GM12892 (cell line): ENCODE data around the gene LYSMD1.

Experiments
- DNase-seq: peaks from one replicate; pipeline ENCODE4 v3.0.0; 2011; ENCODE audit not compliant: insufficient read length
- FAIRE-seq: peaks from 2 replicates; lab custom pipeline; 2011; peaks lifted over from hg19 to GRCh38; lab: Jason Lieb, UNC
- POLR2A ChIP-seq: IDR thresholded peaks from 2 replicates; pipeline ENCODE4 v1.6.1; 2011; ENCODE audit warnings: low read depth, low read length, control low read depth
- POLR2AphosphoS5 ChIP-seq: IDR thresholded peaks from 2 replicates; pipeline ENCODE4 v1.6.1; 2011; ENCODE audit warnings: low read depth, low read length, control low read depth
- TAF1 ChIP-seq: IDR thresholded peaks from 2 replicates; pipeline ENCODE4 v1.6.1; 2011; ENCODE audit warnings: low read depth, mild to moderate bottlenecking, control low read depth, low read length, borderline replicate concordance

Gene LYSMD1

DNA sequence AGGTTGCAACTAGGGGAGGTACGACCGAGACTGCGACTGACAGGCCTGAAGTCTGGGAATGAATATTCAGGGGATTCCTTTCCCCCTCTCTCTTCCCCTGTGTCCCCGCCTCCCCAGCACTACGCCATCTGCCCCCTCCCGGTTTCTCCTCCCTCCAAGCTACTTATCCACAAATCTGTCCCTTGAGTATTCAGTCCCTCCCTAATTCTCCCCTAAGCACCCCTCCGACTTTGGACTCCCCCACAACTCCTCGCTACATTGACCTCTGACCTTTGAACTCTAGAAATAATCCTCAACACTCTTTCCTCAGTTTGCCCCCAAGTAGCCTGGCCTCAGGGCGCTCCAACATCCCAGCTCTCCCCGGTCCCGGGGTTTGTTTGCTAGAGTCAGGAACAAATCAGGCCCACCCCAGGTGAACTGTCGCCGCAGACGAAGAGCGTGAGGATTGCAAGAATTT, 393 bp downstream of the LYSMD1 start:
- DNase-seq (no peak), FAIRE-seq (peak; percentile 27)
- no peak for TF ChIP-seq POLR2AphosphoS5
- TF ChIP-seq TAF1 = no peak
- no peak for TF ChIP-seq POLR2A

DNA sequence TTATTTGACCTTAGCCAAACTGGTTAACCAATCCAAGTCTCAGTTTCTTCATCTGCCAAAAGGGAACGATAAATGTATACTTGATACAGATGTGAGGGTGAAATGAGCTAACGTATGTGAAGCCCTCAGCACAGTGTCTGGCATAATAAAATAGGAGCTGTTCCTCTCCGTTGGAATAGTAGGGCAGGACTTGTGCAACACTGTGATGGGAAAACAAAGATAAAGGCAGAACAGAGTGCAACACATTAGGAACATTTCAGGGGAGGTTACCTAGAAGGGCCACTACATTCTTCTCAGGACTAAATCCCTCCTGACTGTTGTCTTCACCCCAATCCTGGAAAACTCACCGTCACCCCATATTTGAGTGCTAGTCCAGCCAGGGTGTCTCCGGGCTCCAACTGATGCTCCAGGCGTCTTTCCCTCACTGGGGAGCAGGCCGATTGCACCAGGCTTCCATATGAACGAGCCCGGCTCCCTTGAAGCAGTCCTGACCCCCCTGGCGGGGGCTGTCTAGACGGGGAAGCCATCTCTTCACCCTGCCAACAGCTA, 896 bp downstream of the LYSMD1 start:
- no peak for DNase-seq
- no peak for FAIRE-seq
- TF ChIP-seq POLR2A (no peak), POLR2AphosphoS5 (no peak), TAF1 (no peak)

DNA sequence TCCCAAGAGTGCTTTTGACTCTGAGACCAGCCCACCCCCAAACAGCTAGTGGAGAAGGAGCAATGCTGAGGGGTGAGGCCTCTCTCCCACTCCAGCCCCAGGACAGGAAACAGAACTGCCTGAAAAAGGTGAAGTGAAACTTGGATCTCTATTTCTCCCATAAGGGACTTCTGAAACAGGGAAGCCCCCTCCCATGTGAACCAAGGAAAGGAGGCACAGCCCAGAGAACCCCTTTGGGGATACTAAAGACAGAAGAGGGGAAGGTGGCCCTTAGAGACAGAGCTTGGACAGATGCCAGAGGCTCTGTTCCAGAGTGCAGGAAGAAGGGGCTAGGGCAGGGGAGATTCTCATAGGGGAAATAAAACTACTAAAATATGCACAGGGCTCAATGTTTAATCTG, 6.3 kb downstream of the LYSMD1 start:
- TF ChIP-seq TAF1 (no peak), POLR2AphosphoS5 (no peak), POLR2A (no peak)
- DNase-seq = no peak
- FAIRE-seq = no peak

DNA sequence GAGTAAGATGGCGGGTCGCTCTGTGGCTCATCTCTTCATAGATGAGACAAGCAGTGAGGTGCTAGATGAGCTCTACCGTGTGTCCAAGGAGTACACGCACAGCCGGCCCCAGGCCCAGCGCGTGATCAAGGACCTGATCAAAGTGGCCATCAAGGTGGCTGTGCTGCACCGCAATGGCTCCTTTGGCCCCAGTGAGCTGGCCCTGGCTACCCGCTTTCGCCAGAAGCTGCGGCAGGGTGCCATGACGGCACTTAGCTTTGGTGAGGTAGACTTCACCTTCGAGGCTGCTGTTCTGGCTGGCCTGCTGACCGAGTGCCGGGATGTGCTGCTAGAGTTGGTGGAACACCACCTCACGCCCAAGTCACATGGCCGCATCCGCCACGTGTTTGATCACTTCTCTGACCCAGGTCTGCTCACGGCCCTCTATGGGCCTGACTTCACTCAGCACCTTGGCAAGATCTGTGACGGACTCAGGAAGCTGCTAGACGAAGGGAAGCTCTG, 6.9 kb downstream of the LYSMD1 start:
- no peak for TF ChIP-seq POLR2A
- TF ChIP-seq POLR2AphosphoS5 = no peak
- TF ChIP-seq TAF1 = no peak
- no peak for DNase-seq
- no peak for FAIRE-seq

DNA sequence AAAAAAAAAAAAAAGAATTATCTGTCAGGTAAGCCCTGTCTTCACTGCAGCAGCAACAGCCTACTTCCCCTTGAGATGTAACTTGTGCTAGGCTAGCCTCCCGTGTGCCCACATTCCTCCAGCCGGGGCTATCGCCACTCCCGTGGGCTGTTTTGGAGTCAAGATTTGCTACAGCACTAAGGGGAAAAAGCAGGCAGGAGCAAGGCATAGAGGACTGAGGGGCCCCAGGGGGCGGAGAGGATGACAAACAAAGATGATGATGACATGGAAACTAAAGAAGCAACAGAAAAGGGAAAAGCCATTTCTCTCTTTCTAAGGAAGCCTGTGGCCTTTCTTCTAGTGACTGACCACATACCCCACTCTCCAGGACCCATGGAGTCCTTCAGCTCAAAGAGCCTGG, 7.4 kb downstream of the LYSMD1 start:
- no peak for TF ChIP-seq POLR2A
- no peak for TF ChIP-seq POLR2AphosphoS5
- no peak for TF ChIP-seq TAF1
- no peak for DNase-seq
- no peak for FAIRE-seq

DNA sequence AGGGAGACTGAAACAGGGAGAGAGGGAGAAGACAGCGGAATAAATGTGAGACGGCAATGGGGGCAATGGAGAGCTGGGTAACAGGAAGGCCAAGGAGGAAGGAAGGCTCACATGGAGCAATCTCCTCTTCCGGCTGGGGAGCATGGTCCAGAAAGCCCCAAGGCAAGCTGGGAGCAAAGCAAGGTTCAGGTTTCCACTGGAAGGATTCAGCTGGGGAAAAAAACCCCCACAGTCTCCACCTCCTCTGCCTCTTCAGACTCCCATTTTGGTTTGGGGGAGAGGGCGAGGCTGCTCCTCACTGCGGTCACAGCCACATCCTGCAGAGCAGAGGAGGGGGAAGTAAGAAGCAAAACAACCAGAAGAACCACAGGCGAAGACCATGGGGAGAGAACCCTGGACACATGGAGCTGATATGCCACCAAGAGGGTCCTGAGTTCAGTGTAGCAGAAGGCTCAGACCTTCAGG, 8.6 kb downstream of the LYSMD1 start:
- DNase-seq (no peak), FAIRE-seq (no peak)
- TF ChIP-seq POLR2A = no peak
- 0 out of 2 replicates have a peak, but pooled peaks have one; percentile 34 for TF ChIP-seq POLR2AphosphoS5

DNA sequence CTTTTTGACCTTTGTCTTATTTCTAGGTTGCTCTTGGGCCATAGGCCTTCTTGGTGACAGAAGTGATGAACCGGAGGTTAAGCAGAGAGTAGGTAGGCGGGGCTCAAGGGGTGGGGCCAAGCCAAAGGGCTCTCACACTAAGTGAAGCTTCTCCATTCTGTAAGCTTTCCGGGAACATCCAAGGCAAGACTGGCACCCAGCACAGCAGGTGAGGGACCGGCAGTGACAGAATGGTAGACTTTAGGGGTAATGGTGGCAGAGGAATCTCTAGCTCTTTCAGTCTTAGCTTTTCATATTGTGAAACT, 9.2 kb downstream of the LYSMD1 start, which contains the start of gene TNFAIP8L2:
TNFAIP8L2 (plus strand) TSS at position 135 of the 305 bp plus-strand sequence. CDS start 2,049 bp downstream, outside the sequence.
- no peak for FAIRE-seq
- TF ChIP-seq POLR2A = no peak; the same call in 1 of the 2 replicates
- TF ChIP-seq POLR2AphosphoS5 = no peak
- TF ChIP-seq TAF1 = no peak
- no peak for DNase-seq

DNA sequence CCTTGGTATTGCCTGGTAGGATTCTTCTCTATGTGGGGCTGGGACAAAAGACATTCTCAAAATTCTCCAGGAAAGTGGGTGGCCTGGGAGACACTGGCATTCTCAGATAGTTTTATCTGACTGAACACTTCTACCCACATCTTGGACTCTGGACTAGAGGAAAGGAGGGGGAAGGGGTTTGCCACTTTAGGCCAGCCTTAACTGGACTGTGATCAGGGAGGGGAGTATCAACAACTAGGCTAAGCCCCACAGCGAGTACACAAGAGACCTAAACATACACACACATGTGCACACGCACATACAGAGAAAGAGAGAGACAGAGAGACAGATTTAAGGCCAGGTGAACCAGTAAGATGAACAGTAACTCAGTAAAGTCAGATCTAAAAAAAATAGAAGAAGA, 18.0 kb downstream of the LYSMD1 start:
- TF ChIP-seq POLR2A (no peak), POLR2AphosphoS5 (no peak), TAF1 (no peak)
- FAIRE-seq (no peak), DNase-seq (no peak)

DNA sequence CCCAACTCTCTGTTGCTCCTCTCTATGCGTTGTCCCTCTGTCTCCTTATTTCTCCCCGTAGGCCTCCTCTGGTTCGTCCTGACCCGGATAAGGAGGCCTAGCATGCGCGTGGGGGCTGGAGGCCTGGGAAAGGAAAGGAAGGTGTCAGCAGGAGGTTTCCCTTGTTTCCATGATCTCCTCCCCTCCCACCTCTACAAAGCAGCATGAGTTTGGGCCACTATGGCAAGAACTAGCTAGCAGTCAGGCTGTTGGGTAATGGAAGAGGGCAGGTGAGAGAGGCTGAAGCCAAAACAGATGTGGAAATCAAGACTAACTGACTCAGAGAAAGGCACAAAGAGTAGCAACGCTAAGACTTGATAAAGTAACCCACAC, 18.6 kb downstream of the LYSMD1 start:
- TF ChIP-seq TAF1 (no peak), POLR2A (no peak), POLR2AphosphoS5 (no peak)
- FAIRE-seq (no peak), DNase-seq (no peak)

DNA sequence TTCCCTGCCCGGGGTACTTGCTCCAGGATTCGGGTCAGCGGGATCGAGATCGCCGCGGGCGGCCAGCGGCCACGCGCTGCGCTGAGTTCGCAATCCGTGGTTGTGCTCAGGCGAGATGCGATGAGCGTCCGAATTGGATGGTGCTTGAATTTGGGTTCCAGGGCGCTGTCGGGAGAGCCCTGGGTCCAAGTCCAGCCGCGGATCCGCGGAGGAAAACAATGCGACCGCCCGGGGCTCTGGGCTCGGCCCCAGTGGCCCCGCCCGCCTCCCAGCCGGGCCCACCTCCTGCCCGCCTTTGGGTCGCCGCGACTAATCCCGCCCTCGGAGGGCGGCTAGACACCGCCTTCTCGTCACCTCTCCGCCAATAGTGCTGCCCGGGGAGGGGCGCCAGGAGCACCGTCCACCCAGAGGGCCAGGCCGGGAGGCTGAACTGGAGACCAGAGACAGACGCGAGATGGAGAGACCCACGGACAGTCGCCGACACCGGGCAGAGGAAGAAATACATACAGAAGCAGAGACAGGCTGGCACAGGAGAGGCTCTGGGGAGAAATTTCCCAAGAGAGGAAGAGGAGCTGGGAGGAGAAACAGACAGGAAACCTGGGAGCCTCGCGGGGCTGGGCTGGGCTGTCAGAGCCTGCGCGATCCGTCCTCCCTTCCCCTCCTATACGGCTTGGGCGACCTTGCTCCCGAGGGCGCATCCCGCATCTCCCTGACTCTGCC, 19.1 kb downstream of the LYSMD1 start, which contains the start of gene SEMA6C:
SEMA6C (minus strand) TSS at position 220 of the 720 bp plus-strand sequence. CDS start 4,010 bp downstream, outside the sequence.
- DNase-seq = peak; percentile 90

DNA sequence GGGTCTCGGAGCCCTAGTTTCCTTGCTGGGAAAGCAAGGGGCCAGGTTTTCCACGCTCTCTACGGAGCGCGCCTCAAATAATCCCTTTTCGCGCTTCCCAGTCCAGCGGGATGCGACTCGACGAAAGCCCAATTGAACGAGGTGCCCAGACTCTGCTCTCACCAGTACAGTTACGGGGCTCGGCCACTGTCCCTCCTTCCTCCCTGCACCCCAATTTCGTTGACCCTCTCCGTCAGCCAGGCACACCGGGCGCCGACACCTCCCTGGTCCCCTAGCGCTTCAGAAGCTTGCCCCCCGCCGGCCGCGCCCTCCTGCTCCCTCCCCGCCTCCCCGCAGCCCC, 19.7 kb downstream of the LYSMD1 start:
- FAIRE-seq (no peak), DNase-seq (no peak)
- TF ChIP-seq POLR2A (no peak), POLR2AphosphoS5 (no peak)

More for the DNA sequence above, 19.1 kb downstream of the LYSMD1 start, which contains the start of gene SEMA6C:
- FAIRE-seq = peak; percentile 89
- no peak for TF ChIP-seq TAF1
- no peak for TF ChIP-seq POLR2AphosphoS5
- TF ChIP-seq POLR2A = no peak

DNA sequence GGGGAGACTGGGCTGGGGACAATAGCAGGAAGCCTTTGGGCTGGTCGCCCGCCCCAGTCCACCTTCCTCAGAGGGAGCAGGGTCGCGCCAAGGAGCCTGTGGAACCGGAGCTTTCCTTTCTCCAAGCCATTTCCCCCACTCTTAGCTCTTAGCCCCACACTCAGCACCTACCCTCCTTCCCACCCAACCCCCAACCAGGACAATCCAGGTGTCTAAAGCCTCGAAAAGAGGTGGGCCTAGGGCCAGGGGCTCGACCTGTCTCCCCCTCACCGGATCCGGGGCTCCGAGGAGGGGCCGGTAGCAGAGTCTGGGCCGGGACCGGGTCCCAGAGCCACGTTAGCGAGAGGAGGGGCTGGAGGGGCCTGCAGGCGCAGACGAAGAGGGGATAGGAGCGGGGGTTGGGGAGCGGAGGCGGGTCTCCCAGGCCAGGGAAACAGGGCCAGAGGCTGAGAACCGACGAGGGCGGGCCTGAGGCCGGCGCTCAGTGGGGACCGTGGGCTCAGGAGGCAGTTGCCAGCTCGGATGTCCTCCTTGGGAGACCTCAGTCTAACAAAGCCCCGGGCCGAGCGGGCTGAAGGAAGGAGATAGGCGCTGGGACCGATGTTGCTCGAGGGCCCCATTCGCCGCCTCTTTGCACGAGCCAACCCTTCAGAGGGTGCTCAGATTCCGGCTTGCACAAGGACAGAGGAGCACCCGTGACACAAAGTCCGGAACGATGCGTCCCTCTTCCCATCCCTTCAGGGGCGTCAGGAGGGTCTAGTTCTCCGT, 20.2 kb downstream of the LYSMD1 start:
- no peak for FAIRE-seq
- DNase-seq = no peak
- TF ChIP-seq TAF1 (no peak), POLR2A (no peak), POLR2AphosphoS5 (no peak)
